GM18505 (cell line): ENCODE results near the gene TCFL5.

Experiments
- ATAC-seq: cut with Tn5 transposase; IDR thresholded peaks from one replicate; pipeline ENCODE4 v1.9.1; 2021; ENCODE audit not compliant: unreplicated experiment
- POLR2A ChIP-seq: IDR thresholded peaks from 4 replicates; pipeline ENCODE4 v1.6.1; 2011; ENCODE audit warnings: borderline replicate concordance; ENCODE audit not compliant: insufficient read depth, insufficient read length; ENCODE audit errors: extremely low read depth

Gene TCFL5

GRCh38 chr20:62900692-62901584, 39.3 kb upstream of the TCFL5 start:
- no peak for TF ChIP-seq POLR2A
- peak; percentile 3 for ATAC-seq

GRCh38 chr20:62900052-62900691, 38.5 kb upstream of the TCFL5 start:
- peak; percentile 53 for TF ChIP-seq POLR2A
- ATAC-seq, result peak; percentile 67

- TF ChIP-seq POLR2A, result no peak
- ATAC-seq, result no peak
These were observed 38.0 kb upstream of the TCFL5 start for GRCh38 chr20:62899633-62900051.

- no peak for TF ChIP-seq POLR2A
- ATAC-seq, result no peak
These were observed 37.5 kb upstream of the TCFL5 start for GRCh38 chr20:62898970-62899632.

GRCh38 chr20:62898093-62898964, 36.7 kb upstream of the TCFL5 start:
- no peak for TF ChIP-seq POLR2A
- no peak for ATAC-seq

GRCh38 chr20:62897666-62898065, 36.0 kb upstream of the TCFL5 start:
- no peak for ATAC-seq
- no peak for TF ChIP-seq POLR2A

GRCh38 chr20:62896526-62896925, 34.9 kb upstream of the TCFL5 start:
- TF ChIP-seq POLR2A, result no peak

GRCh38 chr20:62895539-62895938, 33.9 kb upstream of the TCFL5 start:
- TF ChIP-seq POLR2A, result no peak
- no peak for ATAC-seq

More at GRCh38 chr20:62896526-62896925, 34.9 kb upstream of the TCFL5 start:
- ATAC-seq, result no peak

GRCh38 chr20:62894261-62894660, 32.6 kb upstream of the TCFL5 start:
- ATAC-seq, result no peak
- TF ChIP-seq POLR2A, result no peak

- TF ChIP-seq POLR2A, result no peak
- no peak for ATAC-seq
These were observed 32.1 kb upstream of the TCFL5 start for GRCh38 chr20:62893700-62894099.

GRCh38 chr20:62892348-62893304, 31.0 kb upstream of the TCFL5 start:
- no peak for ATAC-seq
- TF ChIP-seq POLR2A, result no peak

- no peak for TF ChIP-seq POLR2A
- no peak for ATAC-seq
These were observed 29.5 kb upstream of the TCFL5 start for GRCh38 chr20:62891111-62891510.
